Measurements from ENCODE around the gene NRDC.
"Not testable (repeated sequence)": the region's sequence is repeated elsewhere in the genome, so short reads cannot be mapped to it uniquely, and the experiment has no call there.

NRDC gene

GRCh38 chr1:51897699-51898031 is 19.1 kb upstream of the NRDC start:
- DNase-seq (ENCODE audit: low read depth): peak; percentile 68
- no peak overlapping the region for H3K4me3 ChIP-seq (ENCODE audit: low read depth, low read length)

- DNase-seq (ENCODE audit: low read depth); H3K4me3 ChIP-seq (ENCODE audit: low read depth, low read length): not testable (repeated sequence)
Observed at GRCh38 chr1:51894748-51895147, 16.2 kb upstream of the NRDC start.

- H3K4me3 ChIP-seq (ENCODE audit: low read depth, low read length): peak overlapping the region; percentile 99
- no peak for DNase-seq (ENCODE audit: low read depth)
Observed at GRCh38 chr1:51878308-51878615, 265 bp downstream of the NRDC start.

GRCh38 chr1:51877434-51878307 is 856 bp downstream of the NRDC start:
- no peak for DNase-seq (ENCODE audit: low read depth)

GRCh38 chr1:51875836-51876235 is 2.7 kb downstream of the NRDC start:
- H3K4me3 ChIP-seq (ENCODE audit: low read depth, low read length): no peak overlapping the region
- DNase-seq (ENCODE audit: low read depth): no peak

More at GRCh38 chr1:51877434-51878307, 856 bp downstream of the NRDC start:
- peak overlapping the region; percentile 99 for H3K4me3 ChIP-seq (ENCODE audit: low read depth, low read length)

GRCh38 chr1:51875291-51875772 is 3.2 kb downstream of the NRDC start:
- no peak overlapping the region for H3K4me3 ChIP-seq (ENCODE audit: low read depth, low read length)
- no peak for DNase-seq (ENCODE audit: low read depth)

- H3K4me3 ChIP-seq (ENCODE audit: low read depth, low read length); DNase-seq (ENCODE audit: low read depth): not testable (repeated sequence)
Observed at GRCh38 chr1:51873270-51873669, 5.3 kb downstream of the NRDC start.

- no peak for DNase-seq (ENCODE audit: low read depth)
- no peak overlapping the region for H3K4me3 ChIP-seq (ENCODE audit: low read depth, low read length)
Observed at GRCh38 chr1:51871351-51871975, 7.1 kb downstream of the NRDC start.

- H3K4me3 ChIP-seq (ENCODE audit: low read depth, low read length): no peak overlapping the region
- DNase-seq (ENCODE audit: low read depth): no peak
Observed at GRCh38 chr1:51870603-51871350, 7.8 kb downstream of the NRDC start.

- no peak for DNase-seq (ENCODE audit: low read depth)
- H3K4me3 ChIP-seq (ENCODE audit: low read depth, low read length): no peak overlapping the region
Observed at GRCh38 chr1:51867479-51868232, 10.9 kb downstream of the NRDC start.

- DNase-seq (ENCODE audit: low read depth): no peak
- no peak overlapping the region for H3K4me3 ChIP-seq (ENCODE audit: low read depth, low read length)
Observed at GRCh38 chr1:51863384-51863783, 15.1 kb downstream of the NRDC start.

- DNase-seq (ENCODE audit: low read depth): no peak
- H3K4me3 ChIP-seq (ENCODE audit: low read depth, low read length): no peak overlapping the region
Observed at GRCh38 chr1:51861669-51862068, 16.9 kb downstream of the NRDC start.

- H3K4me3 ChIP-seq (ENCODE audit: low read depth, low read length): no peak overlapping the region
Observed at GRCh38 chr1:51859735-51860134, 18.8 kb downstream of the NRDC start.

GRCh38 chr1:51859333-51859732 is 19.2 kb downstream of the NRDC start:
- no peak for DNase-seq (ENCODE audit: low read depth)
- no peak overlapping the region for H3K4me3 ChIP-seq (ENCODE audit: low read depth, low read length)

More at GRCh38 chr1:51859735-51860134, 18.8 kb downstream of the NRDC start:
- DNase-seq (ENCODE audit: low read depth): no peak

GRCh38 chr1:51858892-51859291 is 19.6 kb downstream of the NRDC start:
- H3K4me3 ChIP-seq (ENCODE audit: low read depth, low read length): no peak overlapping the region
- no peak for DNase-seq (ENCODE audit: low read depth)

GRCh38 chr1:51856745-51857144 is 21.8 kb downstream of the NRDC start:
- DNase-seq (ENCODE audit: low read depth): no peak
- H3K4me3 ChIP-seq (ENCODE audit: low read depth, low read length): no peak overlapping the region

GRCh38 chr1:51855624-51856023 is 22.9 kb downstream of the NRDC start:
- no peak for DNase-seq (ENCODE audit: low read depth)
- no peak overlapping the region for H3K4me3 ChIP-seq (ENCODE audit: low read depth, low read length)

- no peak overlapping the region for H3K4me3 ChIP-seq (ENCODE audit: low read depth, low read length)
- no peak for DNase-seq (ENCODE audit: low read depth)
Observed at GRCh38 chr1:51853360-51853759, 25.2 kb downstream of the NRDC start.

GRCh38 chr1:51851882-51852396 is 26.6 kb downstream of the NRDC start:
- H3K4me3 ChIP-seq (ENCODE audit: low read depth, low read length): no peak overlapping the region
- no peak for DNase-seq (ENCODE audit: low read depth)
